HUES6 (cell line): ENCODE measurements around the gene RNF125.
"Not testable (repeated sequence)": the region's sequence is repeated elsewhere in the genome, so short reads cannot be mapped to it uniquely, and the experiment has no call there.

Experiments
- H3K27ac ChIP-seq: 2 replicates; pipeline ENCODE4 v1.7.0; 2013; ENCODE audit warnings: low read depth, mild to moderate bottlenecking, low read length, inconsistent platforms
- H3K27me3 ChIP-seq: 2 replicates; pipeline ENCODE4 v1.6.1; 2013; ENCODE audit warnings: low read length; ENCODE audit not compliant: control insufficient read depth, insufficient read depth
- H3K36me3 ChIP-seq: 2 replicates; pipeline ENCODE4 v1.6.1; 2013; ENCODE audit warnings: low read length; ENCODE audit not compliant: control insufficient read depth, insufficient read depth
- H3K4me1 ChIP-seq: 2 replicates; pipeline ENCODE4 v1.6.1; 2013; ENCODE audit warnings: low read length; ENCODE audit not compliant: control insufficient read depth, insufficient read depth
- H3K4me3 ChIP-seq: 2 replicates; pipeline ENCODE4 v1.5.1; 2013; ENCODE audit warnings: low read depth, low read length
- H3K9ac ChIP-seq: one replicate; pipeline ENCODE4 v1.6.1; 2013; ENCODE audit warnings: mild to moderate bottlenecking, low read length
- H3K9me3 ChIP-seq: 2 replicates; pipeline ENCODE4 v1.6.1; 2013; ENCODE audit warnings: low read depth, low read length; ENCODE audit not compliant: control insufficient read depth, insufficient read depth

Gene RNF125

DNA sequence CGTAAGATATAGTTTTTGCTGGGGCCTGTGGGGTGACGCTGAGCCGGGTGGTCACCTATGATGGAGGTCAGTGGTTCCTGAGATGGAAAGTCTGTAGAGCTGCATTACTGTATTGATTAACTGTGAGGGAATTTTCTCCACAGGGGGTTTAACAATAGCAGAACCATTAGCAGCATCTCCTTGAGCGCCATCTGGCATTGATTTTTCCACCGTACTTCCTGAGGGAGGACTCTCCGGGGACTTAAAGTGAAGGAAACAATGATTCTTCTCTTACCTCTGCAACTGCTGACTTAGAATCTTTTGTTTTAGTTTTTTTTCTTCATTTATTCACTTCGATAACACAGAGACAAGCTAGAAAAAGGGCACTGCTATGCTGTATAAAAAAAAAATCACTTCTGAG lies 22.6 kb upstream of the RNF125 start:
- H3K9me3 ChIP-seq = peaks cover 1% of the 10 kb centered on the region; the same call in 1 of the 2 replicates
- no peak overlapping the region for H3K4me3 ChIP-seq
- 0 out of 2 replicates have a peak, but pooled peaks cover 6% of the 10 kb centered on the region for H3K4me1 ChIP-seq
- H3K9ac ChIP-seq = no peak overlapping the region
- no peak overlapping the region for H3K27ac ChIP-seq
- H3K27me3 ChIP-seq = no peaks in the 10 kb centered on the region
- no peaks in the 10 kb centered on the region for H3K36me3 ChIP-seq

DNA sequence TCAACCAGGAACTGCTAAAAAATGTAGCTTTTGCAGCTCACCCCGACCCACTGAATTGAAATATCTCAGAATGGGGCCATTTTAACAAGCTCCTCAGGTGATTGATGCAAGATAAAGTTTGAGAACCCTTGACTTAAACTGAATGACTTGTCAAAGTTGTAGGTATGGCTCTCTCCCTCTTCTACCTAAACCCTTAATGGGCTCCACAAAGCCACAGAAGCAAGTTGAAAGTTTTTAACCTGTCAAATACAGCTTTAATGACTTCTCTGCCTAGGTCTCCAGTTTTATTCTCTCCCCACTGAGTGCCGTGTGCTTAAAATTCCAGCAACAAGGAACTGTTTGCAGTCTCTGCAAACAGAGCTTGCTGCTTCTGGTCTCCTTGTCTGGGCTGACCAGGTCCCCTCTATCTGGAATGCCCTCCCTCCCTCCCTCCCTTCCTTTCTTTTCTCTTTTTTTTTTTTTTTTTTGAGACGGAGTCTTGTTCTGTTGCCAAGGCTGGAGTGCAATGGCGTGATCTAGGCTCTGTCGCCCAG lies 19.7 kb upstream of the RNF125 start:
- no peak overlapping the region for H3K27ac ChIP-seq
- no peaks in the 10 kb centered on the region for H3K36me3 ChIP-seq
- no peaks in the 10 kb centered on the region for H3K4me1 ChIP-seq
- peaks cover 4% of the 10 kb centered on the region; the same call in 1 of the 2 replicates for H3K9me3 ChIP-seq
- H3K4me3 ChIP-seq = no peak overlapping the region
- H3K27me3 ChIP-seq = no peaks in the 10 kb centered on the region
- no peak overlapping the region for H3K9ac ChIP-seq

DNA sequence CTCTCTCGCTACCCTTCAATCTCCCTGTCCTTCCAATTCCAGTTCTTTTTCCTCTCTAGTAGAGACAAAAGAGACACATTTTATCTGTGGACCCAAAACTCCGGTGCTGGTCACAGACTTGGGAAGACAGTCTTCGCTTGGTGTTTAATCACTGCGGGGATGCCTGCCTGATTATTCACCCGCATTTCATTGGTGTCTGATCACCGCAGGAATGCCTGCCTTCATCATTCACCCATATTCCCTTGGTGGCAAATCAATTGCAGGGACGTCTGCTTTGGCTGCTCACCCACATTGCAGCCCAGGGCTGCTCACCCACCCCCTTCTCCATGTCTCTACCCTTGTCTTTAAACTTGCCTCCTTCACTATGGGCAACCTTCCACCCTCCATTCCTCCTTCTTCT lies 17.5 kb upstream of the RNF125 start:
- not testable (repeated sequence) for H3K36me3 ChIP-seq, H3K9me3 ChIP-seq, H3K9ac ChIP-seq, H3K27me3 ChIP-seq, H3K4me3 ChIP-seq, H3K27ac ChIP-seq, H3K4me1 ChIP-seq

DNA sequence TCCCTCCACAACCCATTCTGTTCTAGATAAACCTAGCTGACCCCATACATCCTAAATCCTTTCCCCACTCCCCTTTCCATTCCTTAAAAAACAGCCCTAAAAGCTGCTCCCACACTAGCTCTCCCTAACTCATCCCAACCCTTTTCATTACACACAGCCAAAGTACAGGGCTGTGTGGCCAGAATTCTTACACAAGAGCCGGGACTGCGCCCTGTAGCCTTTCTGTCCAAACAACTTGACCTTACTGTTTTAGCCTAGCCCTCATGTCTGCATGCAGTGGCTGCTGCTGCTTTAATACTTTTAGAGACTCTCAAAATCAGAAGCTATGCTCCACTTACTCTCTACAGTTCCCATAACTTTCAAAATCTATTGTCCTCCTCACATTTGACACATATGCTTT lies 14.8 kb upstream of the RNF125 start:
- not testable (repeated sequence) for H3K36me3 ChIP-seq, H3K9me3 ChIP-seq, H3K4me3 ChIP-seq, H3K4me1 ChIP-seq, H3K27me3 ChIP-seq, H3K27ac ChIP-seq, H3K9ac ChIP-seq

DNA sequence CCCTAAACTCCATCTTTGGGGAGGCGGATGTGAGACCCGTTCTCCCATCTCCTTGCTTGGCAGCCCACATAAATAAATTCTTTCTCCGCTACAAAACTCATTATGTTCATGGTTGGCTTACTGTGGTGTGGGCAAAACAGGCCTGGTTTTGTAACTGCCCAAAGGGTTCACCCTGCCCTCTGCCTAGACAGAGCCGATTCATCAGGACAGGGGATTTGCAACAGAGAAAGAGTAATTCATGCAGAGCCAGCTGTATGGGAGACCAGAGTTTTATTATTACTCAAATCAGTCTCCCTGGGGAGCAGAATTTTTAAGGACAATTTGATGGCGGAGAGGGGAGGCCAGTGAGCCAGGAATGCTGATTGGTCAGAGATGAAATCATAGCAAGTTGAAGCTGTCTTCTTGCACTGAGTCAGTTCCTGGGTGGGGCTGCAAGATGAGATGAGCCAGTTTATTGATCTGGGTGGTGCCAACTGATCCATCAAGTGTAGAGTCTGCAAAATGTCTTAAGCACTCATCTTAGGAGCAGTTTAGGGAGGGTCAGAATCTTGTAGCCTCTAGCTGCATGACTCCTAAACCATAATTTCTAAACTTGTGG lies 8.4 kb upstream of the RNF125 start:
- Histone ChIP-seq H3K27me3 (no peaks in the 10 kb centered on the region), H3K4me1 (no peaks in the 10 kb centered on the region), H3K9me3 (no peaks in the 10 kb centered on the region), H3K36me3 (no peaks in the 10 kb centered on the region), H3K27ac (no peak overlapping the region), H3K4me3 (no peak overlapping the region), H3K9ac (no peak overlapping the region)

DNA sequence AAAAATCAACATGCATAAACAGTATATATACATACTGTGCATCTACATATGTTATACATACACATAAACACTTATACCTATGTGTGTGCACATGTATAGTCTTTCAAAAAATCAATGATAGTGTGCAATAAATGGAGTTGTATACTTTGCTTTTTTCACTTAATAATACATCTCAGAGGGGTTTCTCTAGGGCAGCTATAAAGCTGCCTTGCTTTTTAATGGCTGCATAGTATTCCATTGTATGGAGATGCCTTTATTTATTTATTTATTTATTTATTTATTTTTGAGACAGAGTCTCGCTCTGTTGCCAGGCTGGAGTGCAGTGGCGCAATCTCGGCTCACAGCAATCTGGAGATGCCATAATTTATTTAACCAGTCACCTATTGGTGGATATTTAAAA lies 7.4 kb upstream of the RNF125 start:
- Histone ChIP-seq H3K9me3 (no peaks in the 10 kb centered on the region), H3K27ac (no peak overlapping the region), H3K36me3 (no peaks in the 10 kb centered on the region), H3K4me3 (no peak overlapping the region), H3K27me3 (no peaks in the 10 kb centered on the region), H3K4me1 (no peaks in the 10 kb centered on the region), H3K9ac (no peak overlapping the region)

DNA sequence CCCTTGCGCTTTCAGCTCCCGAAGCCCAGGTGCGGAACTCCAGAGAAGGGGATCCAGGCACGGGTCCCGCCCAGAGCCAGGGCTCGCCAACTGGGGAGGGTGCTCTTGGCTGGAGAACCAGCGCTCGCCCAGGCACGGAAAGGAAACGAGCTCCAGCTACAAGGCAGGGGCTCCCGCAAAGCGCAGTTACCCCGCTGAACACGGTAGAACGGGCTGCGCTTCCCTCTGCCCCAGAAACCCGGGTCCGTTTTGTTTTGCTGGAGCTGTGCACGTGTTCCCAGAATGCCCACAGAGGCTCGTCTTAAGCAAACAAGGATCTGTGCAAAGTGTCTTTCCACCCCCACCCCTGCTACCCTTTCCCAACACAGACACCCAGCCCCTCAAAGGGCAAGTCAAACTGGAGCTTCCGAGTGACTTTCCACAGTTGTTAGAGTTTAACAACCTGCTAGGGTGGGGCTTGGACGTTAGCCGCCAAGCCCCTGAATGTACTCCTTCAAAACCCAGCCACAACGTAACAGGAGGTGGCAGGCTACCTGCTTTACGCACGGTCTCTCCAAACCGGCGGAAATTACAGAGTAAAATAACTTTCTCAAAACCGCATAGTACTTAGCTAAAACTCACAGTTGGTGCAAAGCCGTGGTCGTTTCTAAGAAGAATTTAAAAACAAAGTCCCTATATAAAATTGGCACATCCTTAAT lies 775 bp downstream of the RNF125 start:
- peak overlapping the region; percentile 84 for H3K4me3 ChIP-seq
- H3K4me1 ChIP-seq = peaks cover 11% of the 10 kb centered on the region; the same call in 1 of the 2 replicates
- peak overlapping the region; percentile 83 for H3K9ac ChIP-seq
- no peak overlapping the region for H3K27ac ChIP-seq
- H3K36me3 ChIP-seq = no peaks in the 10 kb centered on the region
- H3K27me3 ChIP-seq = 0 out of 2 replicates have a peak, but pooled peaks cover 6% of the 10 kb centered on the region
- H3K9me3 ChIP-seq = no peaks in the 10 kb centered on the region

DNA sequence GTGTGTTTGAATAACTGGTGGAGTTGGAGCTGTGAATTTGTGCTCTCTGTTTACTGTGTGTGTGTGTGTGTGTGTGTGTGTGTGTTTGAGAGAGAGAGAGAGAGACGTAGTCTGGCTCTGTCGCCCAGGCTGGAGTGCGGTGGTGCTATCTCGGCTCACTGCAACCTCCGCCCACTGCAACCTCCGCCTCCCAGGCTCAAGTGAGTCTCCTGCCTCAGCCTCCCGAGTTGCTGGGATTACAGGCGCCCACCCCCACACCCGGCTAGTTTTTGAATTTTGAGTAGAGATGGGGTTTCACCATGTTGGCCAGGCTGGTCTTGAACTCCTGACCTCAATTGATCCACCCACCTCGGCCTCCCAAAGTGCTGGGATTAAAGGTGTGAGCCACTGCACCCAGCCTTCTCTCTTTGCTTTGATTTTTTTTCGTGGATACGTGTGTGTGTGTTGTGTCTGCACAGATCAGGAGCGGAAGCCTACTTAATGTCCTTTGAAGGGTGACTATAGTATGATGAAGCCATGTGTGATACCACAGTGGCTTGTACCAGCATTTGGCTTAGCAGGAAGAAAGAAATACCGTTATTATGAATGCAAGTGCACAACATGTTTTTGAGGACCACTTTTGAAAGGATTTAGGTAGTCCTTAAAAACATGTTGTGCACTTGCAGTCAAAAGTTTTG lies 1.5 kb downstream of the RNF125 start:
- not testable (repeated sequence) for H3K9ac ChIP-seq, H3K36me3 ChIP-seq, H3K27ac ChIP-seq, H3K27me3 ChIP-seq, H3K9me3 ChIP-seq
- H3K4me1 ChIP-seq = peaks cover 11% of the 10 kb centered on the region; the same call in 1 of the 2 replicates
- peak overlapping the region; percentile 84 for H3K4me3 ChIP-seq

DNA sequence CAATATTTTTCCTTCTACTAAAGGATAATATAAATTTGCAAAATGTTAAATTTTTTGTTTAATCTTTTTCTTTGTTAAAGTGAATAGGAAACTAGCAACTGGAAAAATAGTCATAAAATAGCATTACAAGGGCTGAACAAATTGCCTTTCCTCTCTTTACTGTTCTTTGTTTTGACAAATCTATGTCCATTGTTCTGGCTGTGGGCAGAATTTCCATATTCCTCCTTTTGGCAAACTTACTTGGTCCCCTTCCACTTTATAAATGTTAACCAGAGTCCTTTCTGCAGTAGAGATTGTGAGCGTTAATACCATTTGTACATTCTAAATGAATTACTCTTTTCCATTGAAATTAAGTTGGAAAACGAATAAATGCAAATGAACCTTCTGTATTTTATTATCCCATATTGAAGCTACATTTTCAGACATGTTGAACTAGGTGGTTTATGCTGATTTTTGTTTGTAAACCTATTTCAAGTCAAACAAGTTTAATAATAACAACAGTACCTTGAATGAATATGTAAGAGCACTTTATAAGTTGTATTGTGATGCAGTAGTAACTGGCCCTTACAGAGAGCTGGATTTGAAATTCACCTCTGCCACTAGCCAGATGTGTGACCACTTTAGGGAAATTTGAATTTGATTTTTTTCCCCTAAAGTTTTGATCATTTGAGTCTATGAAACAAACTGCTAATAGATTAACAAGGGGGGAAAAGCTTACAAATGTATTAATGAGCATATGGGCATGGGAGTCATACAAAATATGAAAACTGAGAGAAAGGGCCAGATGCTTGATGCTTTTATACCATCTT lies 3.3 kb downstream of the RNF125 start:
- no peak overlapping the region for H3K27ac ChIP-seq
- no peaks in the 10 kb centered on the region for H3K36me3 ChIP-seq
- H3K4me3 ChIP-seq = no peak overlapping the region
- no peaks in the 10 kb centered on the region for H3K9me3 ChIP-seq
- H3K9ac ChIP-seq = no peak overlapping the region
- H3K4me1 ChIP-seq = peaks cover 14% of the 10 kb centered on the region; the same call in 1 of the 2 replicates
- H3K27me3 ChIP-seq = 0 out of 2 replicates have a peak, but pooled peaks cover 6% of the 10 kb centered on the region

DNA sequence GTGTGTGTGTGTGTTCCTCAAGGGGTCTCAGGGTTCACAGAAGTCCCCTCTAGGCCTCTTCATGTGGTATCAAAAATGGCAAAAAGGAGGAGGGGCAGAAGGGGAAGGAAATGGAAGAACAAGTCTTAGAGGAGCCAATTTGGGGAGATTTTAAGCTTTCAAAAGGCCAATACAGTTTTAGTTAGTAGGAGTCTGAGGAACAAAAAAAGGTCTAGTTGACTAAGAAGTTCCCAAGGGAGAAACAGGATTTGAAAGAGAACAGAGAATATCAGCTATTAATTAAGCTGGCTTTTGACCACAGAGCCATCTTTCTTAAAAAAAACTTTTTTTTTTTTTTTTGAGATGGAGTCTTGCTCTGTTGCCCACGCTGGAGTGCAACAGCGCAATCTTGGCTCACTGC lies 7.1 kb downstream of the RNF125 start:
- H3K4me3 ChIP-seq = no peak overlapping the region
- no peaks in the 10 kb centered on the region for H3K36me3 ChIP-seq
- no peaks in the 10 kb centered on the region for H3K27me3 ChIP-seq
- H3K4me1 ChIP-seq = peaks cover 11% of the 10 kb centered on the region; the same call in 1 of the 2 replicates
- H3K9ac ChIP-seq = no peak overlapping the region
- no peaks in the 10 kb centered on the region for H3K9me3 ChIP-seq
- no peak overlapping the region for H3K27ac ChIP-seq
